ENCODE results near the gene MAST3. TPM values are rescaled to one million over a fixed set of nuclear protein-coding genes. Genes with fewer than 3 reads are reported as not detected.

Gene MAST3
- 1.8 to 2.7 TPM (median 2.1 TPM) in 5 replicates for total RNA-seq (2022; extraction: Qiagen RNA extraction)

GRCh38 chr19:18097217-18097992 is at the start of gene MAST3:
MAST3 (plus strand) TSS chr19:18097778; CDS start chr19:18097793, 15 bp downstream.

GRCh38 chr19:18086590-18087138 is 10.9 kb upstream of the MAST3 start, which contains the start of gene IL12RB1:
IL12RB1 (minus strand) TSS chr19:18086934; CDS start chr19:18086823, 111 bp downstream.

GRCh38 chr19:18152817-18153555 is 55.4 kb downstream of the MAST3 start, which contains the start of gene PIK3R2:
PIK3R2 (plus strand) TSS chr19:18153163; CDS start chr19:18155880, 2,717 bp downstream.

GRCh38 chr19:18173572-18174288 is 76.2 kb downstream of the MAST3 start, which contains the start of gene IFI30:
IFI30 (plus strand) TSS chr19:18173813; CDS start chr19:18173842, 29 bp downstream.

GRCh38 chr19:18192673-18193387 is 95.3 kb downstream of the MAST3 start, which contains the start of gene MPV17L2:
MPV17L2 (plus strand) TSS chr19:18193218; CDS start chr19:18193282, 64 bp downstream.

Other genes starting within 250 kb of the MAST3 start
- gene JAK3, start 249.8 kb upstream of the MAST3 start, total RNA-seq (2022; extraction: Qiagen RNA extraction): 0.14 to 0.25 TPM (median 0.23 TPM) in 5 replicates
- 1,772 to 2,370 TPM (median 2,236 TPM) in 5 replicates for gene RPL18A, start 237.9 kb upstream of the MAST3 start, total RNA-seq (2022; extraction: Qiagen RNA extraction)
- gene SLC5A5, start 225.8 kb upstream of the MAST3 start, total RNA-seq (2022; extraction: Qiagen RNA extraction): 0.22 to 0.36 TPM (median 0.25 TPM) in 5 replicates
- gene CCDC124, start 164.8 kb upstream of the MAST3 start, total RNA-seq (2022; extraction: Qiagen RNA extraction): 92.9 to 119 TPM (median 107 TPM) in 5 replicates
- 0.41 to 1.2 TPM (median 0.66 TPM) in 5 replicates for gene KCNN1, start 130.7 kb upstream of the MAST3 start, total RNA-seq (2022; extraction: Qiagen RNA extraction)
- 46.8 to 55.2 TPM (median 53.1 TPM) in 5 replicates for gene ARRDC2, start 89.6 kb upstream of the MAST3 start, total RNA-seq (2022; extraction: Qiagen RNA extraction)
- not detected in 5 replicates for gene IL12RB1, start 10.8 kb upstream of the MAST3 start, total RNA-seq (2022; extraction: Qiagen RNA extraction)
- gene PIK3R2, start 55.4 kb downstream of the MAST3 start, total RNA-seq (2022; extraction: Qiagen RNA extraction): 2.0 to 13.2 TPM (median 10.1 TPM) in 5 replicates
- gene IFI30, start 76.0 kb downstream of the MAST3 start, total RNA-seq (2022; extraction: Qiagen RNA extraction): 11.4 to 18.5 TPM (median 15.0 TPM) in 5 replicates
- 8.5 to 12.0 TPM (median 11.4 TPM) in 5 replicates for gene MPV17L2, start 95.4 kb downstream of the MAST3 start, total RNA-seq (2022; extraction: Qiagen RNA extraction)
- 0.38 to 0.86 TPM (median 0.75 TPM) in 5 replicates for gene RAB3A, start 106.3 kb downstream of the MAST3 start, total RNA-seq (2022; extraction: Qiagen RNA extraction)
- 0.20 to 0.63 TPM (median 0.33 TPM) in 5 replicates for gene PDE4C, start 128.7 kb downstream of the MAST3 start, total RNA-seq (2022; extraction: Qiagen RNA extraction)
- 0.58 to 1.0 TPM (median 0.78 TPM) in 5 replicates for gene IQCN, start 176.7 kb downstream of the MAST3 start, total RNA-seq (2022; extraction: Qiagen RNA extraction)
- gene JUND, start 183.8 kb downstream of the MAST3 start, total RNA-seq (2022; extraction: Qiagen RNA extraction): 21.8 to 47.6 TPM (median 41.7 TPM) in 5 replicates
- 199 to 250 TPM (median 235 TPM) in 5 replicates for gene LSM4, start 225.3 kb downstream of the MAST3 start, total RNA-seq (2022; extraction: Qiagen RNA extraction)
- gene PGPEP1, start 242.8 kb downstream of the MAST3 start, total RNA-seq (2022; extraction: Qiagen RNA extraction): 2.3 to 3.5 TPM (median 2.8 TPM) in 5 replicates

Data from A549 treated with Hydrocortisone at 1 μM for 4 hours (cell line).